Measurements from ENCODE around the gene CHRM4.
A peak's percentile ranks its signal among the peaks of the same experiment; 100 is the strongest.

GRCh38 chr11:46356924-46357482 lies 34.6 kb downstream of the CHRM4 start:
- no peak for TF ChIP-seq RAD21 (conservative IDR thresholded peaks at IDR 0.05 in 1 of 2, IDR thresholded peaks at IDR 0.05 in 1 of 2)
- no peak for TF ChIP-seq POLR2A (IDR thresholded peaks at IDR 0.05; ENCODE audit: low read length)
- TF ChIP-seq CEBPB (IDR thresholded peaks at IDR 0.05) = peak; percentile 59 to 60; a peak in 3 of 4 replicates
